SU-DHL-6 (cell line): Measurements from ENCODE around the gene TCTN2.

Experiments used
- H2AFZ ChIP-seq: fragments of 200-600 bp; sonication (generic); 2 replicates; pipeline ENCODE4 v1.6.1; 2014; ENCODE audit warnings: low read depth, mild to moderate bottlenecking, moderate library complexity, mixed read lengths, antibody characterized with exemption, low read length; ENCODE audit not compliant: severe bottlenecking
- H3F3A ChIP-seq: fragments of 200-600 bp; shearing (Covaris generic); 2 replicates; pipeline ENCODE4 v1.6.0; 2016; ENCODE audit warnings: antibody characterized with exemption, mild to moderate bottlenecking; ENCODE audit not compliant: insufficient read depth
- H3K27ac ChIP-seq: fragments of 200-600 bp; sonication (generic); 2 replicates; pipeline ENCODE4 v1.5.1; 2016; ENCODE audit warnings: low read depth, mild to moderate bottlenecking, low read length, moderate library complexity, mixed read lengths
- H3K27me3 ChIP-seq: fragments of 200-600 bp; sonication (generic), shearing (Covaris generic); 2 replicates; pipeline ENCODE4 v1.6.0; 2014; ENCODE audit warnings: mild to moderate bottlenecking, low read length
- H3K36me3 ChIP-seq: fragments of 200-600 bp; sonication (generic); 2 replicates; pipeline ENCODE4 v1.6.1; 2014; ENCODE audit warnings: mild to moderate bottlenecking, low read length, mixed read lengths
- H3K4me2 ChIP-seq: fragments of 300-600, 200-600 bp; shearing (Covaris generic), sonication (generic); 2 replicates; pipeline ENCODE4 v1.6.0; 2014; ENCODE audit warnings: low read length, low read depth, mild to moderate bottlenecking; ENCODE audit not compliant: poor library complexity, severe bottlenecking
- H3K4me3 ChIP-seq: fragments of 200-600 bp; sonication (generic); 2 replicates; pipeline ENCODE4 v1.5.1; 2014; ENCODE audit warnings: antibody characterized with exemption, low read length, mild to moderate bottlenecking, mixed read lengths; ENCODE audit not compliant: insufficient read depth, poor library complexity, severe bottlenecking
- H3K79me2 ChIP-seq: fragments of 200-600 bp; sonication (generic); 2 replicates; pipeline ENCODE4 v1.6.1; 2014; ENCODE audit warnings: mild to moderate bottlenecking, low read length, moderate library complexity; ENCODE audit not compliant: insufficient read depth
- H3K9ac ChIP-seq: fragments of 200-600 bp; sonication (generic); 2 replicates; pipeline ENCODE4 v1.7.0; 2014; ENCODE audit warnings: mild to moderate bottlenecking, low read length
- H3K9me2 ChIP-seq: fragments of 200-600 bp; sonication (generic); replicated peaks from 2 replicates; pipeline ENCODE4 v1.6.1; 2014; ENCODE audit warnings: low read length; ENCODE audit not compliant: insufficient read depth
- H3K9me3 ChIP-seq: fragments of 200-600 bp; sonication (generic); 2 replicates; pipeline ENCODE4 v1.6.1; 2014; ENCODE audit warnings: low read length, mixed read lengths; ENCODE audit not compliant: insufficient read depth
- H4K20me1 ChIP-seq: fragments of 200-600 bp; sonication (generic); 2 replicates; pipeline ENCODE4 v1.6.1; 2014; ENCODE audit warnings: low read depth, mild to moderate bottlenecking, antibody characterized with exemption, low read length, moderate library complexity, mixed read lengths
- EZH2phosphoT487 ChIP-seq: fragments of 200-600 bp; sonication (generic), shearing (Covaris generic); conservative IDR thresholded peaks from 2 replicates; pipeline ENCODE4 v1.6.1; 2018; ENCODE audit warnings: mild to moderate bottlenecking, antibody characterized with exemption, low read length, moderate library complexity, mixed read lengths
- TF ChIP-seq, protein P1 (sequence below): fragments of 200-600 bp; sonication (generic); IDR thresholded peaks from one replicate; pipeline ENCODE4 v1.5.1; 2017; ENCODE audit warnings: antibody characterized with exemption, mild to moderate bottlenecking, low read length, moderate library complexity; ENCODE audit not compliant: insufficient read depth, poor library complexity, severe bottlenecking

Gene TCTN2

DNA sequence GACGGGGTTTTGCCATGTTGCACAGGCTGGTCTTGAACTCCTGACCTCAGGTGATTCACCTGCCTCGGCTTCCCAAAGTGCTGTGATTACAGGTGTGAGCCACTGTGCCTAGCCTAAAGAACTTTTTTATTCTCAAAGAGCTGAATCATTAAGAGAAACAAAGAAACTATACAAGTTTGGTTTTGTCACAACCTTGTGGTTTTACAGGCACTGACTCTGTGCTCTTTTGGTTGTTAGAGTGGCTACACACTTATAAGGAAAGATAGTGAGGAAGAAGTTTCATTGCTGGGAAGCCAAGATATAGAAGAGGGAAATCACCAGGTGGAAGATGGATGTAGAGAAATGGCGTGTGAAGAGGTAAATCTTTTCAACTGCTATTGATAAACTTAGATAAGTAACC lies 81.1 kb downstream of the TCTN2 start:
- Histone ChIP-seq H3K9me2 (no peaks in the 10 kb centered on the region), H3F3A (no peaks in the 10 kb centered on the region), H3K9me3 (no peaks in the 10 kb centered on the region), H3K27ac (no peak overlapping the region), H3K9ac (no peak overlapping the region), H2AFZ (no peak overlapping the region), H3K27me3 (no peaks in the 10 kb centered on the region), H3K4me2 (no peak overlapping the region), H3K36me3 (peaks cover 9% of the 10 kb centered on the region), H4K20me1 (no peaks in the 10 kb centered on the region), H3K4me3 (no peak overlapping the region), H3K79me2 (no peaks in the 10 kb centered on the region)
- no peak for TF ChIP-seq EZH2phosphoT487
- TF ChIP-seq, protein P1, sequence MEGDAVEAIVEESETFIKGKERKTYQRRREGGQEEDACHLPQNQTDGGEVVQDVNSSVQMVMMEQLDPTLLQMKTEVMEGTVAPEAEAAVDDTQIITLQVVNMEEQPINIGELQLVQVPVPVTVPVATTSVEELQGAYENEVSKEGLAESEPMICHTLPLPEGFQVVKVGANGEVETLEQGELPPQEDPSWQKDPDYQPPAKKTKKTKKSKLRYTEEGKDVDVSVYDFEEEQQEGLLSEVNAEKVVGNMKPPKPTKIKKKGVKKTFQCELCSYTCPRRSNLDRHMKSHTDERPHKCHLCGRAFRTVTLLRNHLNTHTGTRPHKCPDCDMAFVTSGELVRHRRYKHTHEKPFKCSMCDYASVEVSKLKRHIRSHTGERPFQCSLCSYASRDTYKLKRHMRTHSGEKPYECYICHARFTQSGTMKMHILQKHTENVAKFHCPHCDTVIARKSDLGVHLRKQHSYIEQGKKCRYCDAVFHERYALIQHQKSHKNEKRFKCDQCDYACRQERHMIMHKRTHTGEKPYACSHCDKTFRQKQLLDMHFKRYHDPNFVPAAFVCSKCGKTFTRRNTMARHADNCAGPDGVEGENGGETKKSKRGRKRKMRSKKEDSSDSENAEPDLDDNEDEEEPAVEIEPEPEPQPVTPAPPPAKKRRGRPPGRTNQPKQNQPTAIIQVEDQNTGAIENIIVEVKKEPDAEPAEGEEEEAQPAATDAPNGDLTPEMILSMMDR: no peak

DNA sequence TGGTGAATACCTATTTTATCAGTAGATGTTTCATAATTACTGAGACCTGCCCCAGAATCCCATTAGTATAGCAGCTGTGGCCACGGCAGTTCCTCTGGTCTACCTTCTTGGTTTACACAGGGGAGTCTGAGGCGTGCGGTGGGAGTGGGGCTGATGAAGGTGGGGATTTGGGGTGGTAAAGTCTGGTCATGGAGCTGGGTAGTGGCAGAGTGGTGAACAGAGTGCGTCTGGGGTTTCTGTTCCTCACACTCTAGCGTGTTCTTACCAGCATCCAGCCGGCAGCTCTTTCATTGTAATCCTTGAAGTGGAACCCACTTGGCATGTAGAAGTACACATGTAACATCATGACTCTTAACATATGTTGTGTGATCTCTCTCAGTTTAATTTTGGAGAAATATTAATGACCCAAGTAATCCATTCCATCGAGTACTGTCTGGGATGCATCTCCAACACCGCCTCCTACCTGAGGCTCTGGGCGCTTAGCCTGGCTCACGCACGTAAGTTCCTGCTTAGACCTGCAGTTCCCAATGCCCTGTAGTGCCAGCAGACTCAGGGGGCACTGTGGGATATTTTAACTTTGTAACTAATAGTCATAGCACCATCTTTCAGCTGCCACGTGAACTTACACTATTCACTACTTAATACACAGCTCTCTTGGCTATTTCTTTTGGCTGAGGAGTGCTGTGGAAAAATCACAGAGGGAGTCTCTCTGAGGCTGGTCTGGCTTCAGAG lies 83.3 kb downstream of the TCTN2 start:
- H3K27ac ChIP-seq: no peak overlapping the region
- H3K36me3 ChIP-seq: peaks cover 10% of the 10 kb centered on the region; the same call in 1 of the 2 replicates
- H3K27me3 ChIP-seq: no peaks in the 10 kb centered on the region
- no peak overlapping the region for H3K9ac ChIP-seq
- TF ChIP-seq, protein P1: no peak
- no peak for TF ChIP-seq EZH2phosphoT487
- no peaks in the 10 kb centered on the region for H3K9me2 ChIP-seq
- H3F3A ChIP-seq: no peaks in the 10 kb centered on the region
- H3K79me2 ChIP-seq: no peaks in the 10 kb centered on the region
- H2AFZ ChIP-seq: no peak overlapping the region
- H4K20me1 ChIP-seq: no peaks in the 10 kb centered on the region
- no peaks in the 10 kb centered on the region for H3K9me3 ChIP-seq
- no peak overlapping the region for H3K4me3 ChIP-seq
- H3K4me2 ChIP-seq: no peak overlapping the region

DNA sequence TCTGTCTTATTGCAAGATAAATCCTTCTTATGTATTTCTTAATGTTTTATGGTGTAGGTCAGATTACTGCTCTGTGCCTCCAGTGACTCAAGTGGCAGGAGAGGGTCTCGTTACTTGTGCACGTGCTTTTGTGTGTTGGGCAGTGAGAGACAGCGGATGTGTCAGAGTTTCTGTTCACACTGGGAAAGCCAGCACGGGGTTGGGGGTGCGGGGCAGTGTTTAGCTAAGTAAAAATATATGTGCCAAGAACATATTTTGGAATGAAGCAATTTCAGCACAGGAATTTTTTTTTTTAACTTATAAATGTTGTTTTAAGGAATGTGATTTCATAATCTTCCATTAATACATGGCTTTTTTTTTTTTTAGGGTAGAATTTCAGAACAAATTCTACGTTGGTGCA lies 86.6 kb downstream of the TCTN2 start:
- Histone ChIP-seq H2AFZ (no peak overlapping the region), H3K79me2 (no peaks in the 10 kb centered on the region), H3K27ac (no peak overlapping the region), H3K36me3 (peaks cover 7% of the 10 kb centered on the region; the same call in 1 of the 2 replicates), H3K27me3 (no peaks in the 10 kb centered on the region), H4K20me1 (0 out of 2 replicates have a peak, but pooled peaks cover 4% of the 10 kb centered on the region), H3K9me2 (no peaks in the 10 kb centered on the region), H3K4me2 (no peak overlapping the region), H3K4me3 (no peak overlapping the region), H3K9me3 (no peaks in the 10 kb centered on the region), H3K9ac (no peak overlapping the region), H3F3A (0 out of 2 replicates have a peak, but pooled peaks cover 4% of the 10 kb centered on the region)
- TF ChIP-seq EZH2phosphoT487: no peak
- TF ChIP-seq, protein P1: no peak
